GM18526 (cell line): ENCODE measurements around the gene IMPA2.

Experiments
- POLR2A ChIP-seq: IDR thresholded peaks from 3 replicates; pipeline ENCODE4 v1.6.1; 2011; ENCODE audit not compliant: insufficient read length; ENCODE audit errors: extremely low read depth

The IMPA2 gene

GRCh38 chr18:12009581-12010140, 28.4 kb downstream of the IMPA2 start:
- no peak for TF ChIP-seq POLR2A

- TF ChIP-seq POLR2A: no peak
Measured at GRCh38 chr18:12010187-12010802, 29.0 kb downstream of the IMPA2 start.

- no peak for TF ChIP-seq POLR2A
Measured at GRCh38 chr18:12011199-12011956, 30.1 kb downstream of the IMPA2 start.

GRCh38 chr18:12011957-12012549, 30.7 kb downstream of the IMPA2 start:
- TF ChIP-seq POLR2A: no peak

- TF ChIP-seq POLR2A: no peak
Measured at GRCh38 chr18:12012697-12013096, 31.4 kb downstream of the IMPA2 start.

GRCh38 chr18:12013186-12013916, 32.0 kb downstream of the IMPA2 start:
- TF ChIP-seq POLR2A: no peak

GRCh38 chr18:12014086-12014485, 32.8 kb downstream of the IMPA2 start:
- TF ChIP-seq POLR2A: no peak

- TF ChIP-seq POLR2A: no peak
Measured at GRCh38 chr18:12014521-12015415, 33.5 kb downstream of the IMPA2 start.

GRCh38 chr18:12015416-12016062, 34.2 kb downstream of the IMPA2 start:
- TF ChIP-seq POLR2A: no peak

- no peak for TF ChIP-seq POLR2A
Measured at GRCh38 chr18:12017081-12017480, 35.8 kb downstream of the IMPA2 start.

GRCh38 chr18:12018861-12019260, 37.6 kb downstream of the IMPA2 start:
- no peak for TF ChIP-seq POLR2A

- TF ChIP-seq POLR2A: no peak
Measured at GRCh38 chr18:12021077-12021476, 39.8 kb downstream of the IMPA2 start.

GRCh38 chr18:12021596-12021995, 40.3 kb downstream of the IMPA2 start:
- no peak for TF ChIP-seq POLR2A

- TF ChIP-seq POLR2A: no peak
Measured at GRCh38 chr18:12023375-12023774, 42.1 kb downstream of the IMPA2 start.
